Measurements from ENCODE around the gene PPM1J.
"Not testable (repeated sequence)": the region's sequence is repeated elsewhere in the genome, so short reads cannot be mapped to it uniquely, and the experiment has no call there.

Gene PPM1J, protein sequence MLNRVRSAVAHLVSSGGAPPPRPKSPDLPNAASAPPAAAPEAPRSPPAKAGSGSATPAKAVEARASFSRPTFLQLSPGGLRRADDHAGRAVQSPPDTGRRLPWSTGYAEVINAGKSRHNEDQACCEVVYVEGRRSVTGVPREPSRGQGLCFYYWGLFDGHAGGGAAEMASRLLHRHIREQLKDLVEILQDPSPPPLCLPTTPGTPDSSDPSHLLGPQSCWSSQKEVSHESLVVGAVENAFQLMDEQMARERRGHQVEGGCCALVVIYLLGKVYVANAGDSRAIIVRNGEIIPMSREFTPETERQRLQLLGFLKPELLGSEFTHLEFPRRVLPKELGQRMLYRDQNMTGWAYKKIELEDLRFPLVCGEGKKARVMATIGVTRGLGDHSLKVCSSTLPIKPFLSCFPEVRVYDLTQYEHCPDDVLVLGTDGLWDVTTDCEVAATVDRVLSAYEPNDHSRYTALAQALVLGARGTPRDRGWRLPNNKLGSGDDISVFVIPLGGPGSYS

DNA sequence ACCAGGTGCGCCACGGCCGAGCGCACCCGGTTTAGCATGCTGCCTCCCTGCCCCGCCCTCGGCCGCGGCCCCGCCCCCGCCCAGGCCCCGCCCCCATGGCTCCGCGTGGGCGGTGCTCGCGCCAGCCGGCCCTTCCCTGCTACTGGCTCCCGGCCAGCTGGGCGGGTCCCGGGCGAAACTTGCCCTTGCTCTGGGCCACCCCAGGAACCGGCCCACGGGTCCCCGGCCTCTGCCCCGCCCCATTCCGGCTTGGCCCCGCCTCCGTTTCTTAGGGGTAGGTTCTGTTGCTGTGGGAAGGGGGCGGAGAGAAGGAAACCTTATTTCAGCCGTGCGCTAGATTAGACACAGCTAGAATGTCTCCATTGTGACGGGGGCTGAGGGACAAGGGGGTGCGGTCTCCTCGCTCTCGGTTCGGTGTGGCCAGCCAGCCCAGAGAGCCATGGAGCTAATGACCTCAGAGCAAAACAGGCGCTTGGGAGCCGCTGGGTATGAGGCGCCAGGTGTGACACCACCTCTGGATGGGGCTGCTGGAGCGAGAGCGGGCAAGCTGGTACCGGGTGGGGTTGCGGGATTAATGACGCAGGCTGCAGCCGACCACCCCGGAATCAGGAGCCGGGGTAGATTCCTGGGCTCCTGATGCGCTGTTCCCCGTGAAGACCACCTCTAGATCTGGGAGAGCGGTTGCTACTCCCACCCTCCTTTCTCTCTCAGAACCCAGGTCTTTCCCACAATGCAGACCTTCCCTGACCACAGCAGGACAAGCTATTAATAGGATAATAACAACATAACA, at the start of gene PPM1J:
TSS of gene PPM1J (minus strand) at position 69 of the 790 bp plus-strand sequence. CDS start at position 38, 31 bp downstream.
- Mint-ChIP-seq H3K27ac (peak within 1 kb of the TSS; percentile 50 to 68), H3K9me3 (no peaks in the 10 kb centered on the region), H3K4me1 (peaks cover 56% of the 10 kb centered on the region), H3K27me3 (peaks cover 59% of the 10 kb centered on the region), H3K4me3 (peak within 1 kb of the TSS; percentile 89 to 96)
- ATAC-seq (peak; percentile 84), DNase-seq (peak; percentile 98)

DNA sequence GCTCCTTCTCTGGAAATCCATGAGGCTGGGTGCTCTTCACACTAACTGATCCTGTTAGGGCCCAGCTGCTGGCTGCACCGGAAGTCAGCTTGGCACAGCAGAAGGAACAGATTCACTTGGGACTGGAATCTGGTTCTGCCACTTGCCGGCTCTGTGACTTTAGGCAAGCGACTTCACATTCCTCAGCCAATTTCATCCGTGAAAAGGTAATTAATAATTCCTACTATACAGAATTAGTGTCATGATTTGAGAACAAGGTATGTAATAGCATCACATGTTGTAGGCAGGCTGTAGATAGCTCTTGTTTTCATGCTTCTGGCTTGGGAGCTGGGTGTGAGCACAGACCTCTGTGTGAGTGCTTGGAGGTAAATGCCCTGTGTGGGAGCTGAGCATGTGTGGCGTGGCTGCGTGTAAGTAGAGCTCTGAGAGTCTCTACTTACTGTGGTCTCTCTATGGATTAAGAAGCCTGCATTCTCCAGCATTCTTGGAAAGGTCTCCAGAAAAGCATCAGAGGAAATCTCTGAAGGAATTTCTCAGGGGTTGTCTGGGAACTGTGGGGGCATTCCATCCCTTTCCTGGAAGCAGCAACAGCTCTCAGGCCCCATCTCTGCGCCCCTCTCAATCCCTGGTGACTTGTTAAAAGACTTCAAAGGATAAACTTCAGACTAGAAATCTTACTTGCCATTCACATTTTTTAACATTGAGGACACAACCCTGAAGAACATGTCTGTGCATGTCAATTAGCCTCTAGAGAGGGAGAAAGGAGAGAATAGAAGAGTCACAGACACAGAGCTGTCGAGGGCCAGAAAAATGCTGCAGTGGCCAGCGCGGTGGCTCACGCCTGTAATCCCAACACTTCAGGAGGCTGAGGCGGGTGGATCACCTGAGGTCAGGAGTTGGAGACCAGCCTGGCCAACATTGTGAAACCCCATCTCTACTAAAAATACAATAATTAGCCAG, 47.7 kb upstream of the PPM1J start:
- peaks cover 0 to 4% of the 10 kb centered on the region in 2 donors for H3K9me3 Mint-ChIP-seq
- no peak for ATAC-seq
- no peak overlapping the region for H3K4me3 Mint-ChIP-seq
- H3K27me3 Mint-ChIP-seq: peaks cover 14% of the 10 kb centered on the region
- H3K27ac Mint-ChIP-seq: no peak overlapping the region
- no peaks in the 10 kb centered on the region for H3K4me1 Mint-ChIP-seq
- DNase-seq: no peak

DNA sequence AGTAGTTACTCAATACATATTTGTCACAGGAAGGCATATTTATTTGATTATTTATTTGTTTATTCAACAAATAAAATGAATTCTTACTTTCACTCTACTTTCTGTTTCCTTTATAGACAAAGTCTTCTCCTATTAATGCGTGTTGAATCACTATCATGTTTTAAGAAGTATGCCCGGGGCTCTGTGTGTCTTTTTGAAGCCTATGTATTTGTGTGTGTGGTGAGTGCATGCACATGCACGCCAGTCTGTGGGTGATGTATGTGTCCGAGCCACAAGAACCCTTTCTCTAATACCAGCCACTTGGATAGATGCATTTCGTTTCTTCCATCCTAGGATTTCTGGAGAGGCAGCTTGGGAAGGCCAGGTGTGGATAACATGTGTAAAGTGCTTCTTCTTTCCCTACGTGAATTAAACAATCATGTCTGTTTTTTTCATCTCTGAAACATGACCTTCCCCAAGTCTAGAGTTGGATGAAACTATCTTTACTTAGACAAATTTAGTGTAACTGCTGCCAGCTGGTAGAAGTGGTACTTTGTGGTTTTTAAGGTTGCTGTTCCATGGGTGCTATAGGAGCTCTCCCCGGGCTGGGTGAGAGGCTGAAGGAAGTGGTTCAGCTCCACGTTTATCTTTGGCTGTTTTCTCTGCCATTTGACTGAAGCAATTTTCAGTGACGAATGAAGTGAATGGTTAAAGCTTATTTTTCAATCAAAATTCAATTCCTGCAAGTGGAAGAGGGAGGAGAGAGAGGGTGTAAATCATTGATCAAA, 46.8 kb upstream of the PPM1J start:
- Mint-ChIP-seq H3K4me1 (no peaks in the 10 kb centered on the region), H3K27me3 (peaks cover 23% of the 10 kb centered on the region), H3K4me3 (no peak overlapping the region), H3K27ac (peak overlapping the region in 1 of 2 donors; percentile 35), H3K9me3 (peaks cover 0 to 4% of the 10 kb centered on the region in 2 donors)
- ATAC-seq: no peak
- no peak for DNase-seq

DNA sequence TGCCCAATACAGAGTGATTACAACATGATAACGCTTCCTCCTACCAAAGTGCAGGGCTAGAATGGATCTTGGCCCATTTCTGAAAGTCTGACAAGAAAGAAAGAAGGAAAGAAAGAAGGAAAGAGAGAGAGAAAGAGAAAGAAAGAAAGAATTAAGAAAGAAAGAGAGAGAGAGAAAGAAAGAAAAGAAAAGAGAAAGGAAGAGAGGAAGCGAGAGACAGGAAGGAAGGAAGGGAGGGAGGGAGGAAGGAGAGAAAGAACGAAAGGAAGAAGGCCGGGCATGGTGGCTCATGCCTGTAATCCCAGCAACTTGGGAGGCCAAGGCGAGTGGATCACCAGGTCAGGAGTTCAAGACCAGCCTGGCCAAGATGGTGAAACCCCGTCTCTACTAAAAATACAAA, 44.1 kb upstream of the PPM1J start:
- Mint-ChIP-seq H3K9me3 (peaks cover 4 to 10% of the 10 kb centered on the region in 2 donors), H3K27me3 (peaks cover 46% of the 10 kb centered on the region), H3K27ac (peak overlapping the region in 1 of 2 donors; percentile 28), H3K4me3 (no peak overlapping the region), H3K4me1 (no peaks in the 10 kb centered on the region)
- ATAC-seq (no peak), DNase-seq (no peak)

DNA sequence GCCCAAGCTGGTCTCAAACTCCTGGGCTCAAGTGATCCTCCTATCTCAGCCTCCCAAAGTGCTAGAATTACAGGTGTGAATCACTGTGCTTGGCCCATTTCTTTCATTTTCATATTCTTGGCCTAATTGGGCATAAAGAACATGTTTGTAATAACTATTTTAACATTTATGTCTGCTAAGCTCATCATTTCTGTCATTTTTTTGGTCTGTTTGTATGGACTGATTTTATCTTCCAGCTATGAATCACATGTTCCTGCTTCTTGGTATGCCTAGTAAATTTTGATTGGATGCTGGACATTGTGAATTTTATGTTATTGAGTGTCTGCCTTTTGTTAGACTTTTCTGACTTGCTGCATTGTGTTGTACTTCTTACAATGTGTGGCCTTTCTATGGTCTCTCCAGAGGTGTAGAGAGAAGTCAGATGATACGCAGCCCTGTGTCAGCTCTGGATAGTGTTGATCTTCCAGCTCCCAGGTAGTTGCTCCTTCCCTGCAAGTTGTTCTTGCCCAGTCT, 39.0 kb upstream of the PPM1J start:
- Mint-ChIP-seq H3K4me1 (no peaks in the 10 kb centered on the region), H3K27me3 (peaks cover 64% of the 10 kb centered on the region)
- no peak for DNase-seq

DNA sequence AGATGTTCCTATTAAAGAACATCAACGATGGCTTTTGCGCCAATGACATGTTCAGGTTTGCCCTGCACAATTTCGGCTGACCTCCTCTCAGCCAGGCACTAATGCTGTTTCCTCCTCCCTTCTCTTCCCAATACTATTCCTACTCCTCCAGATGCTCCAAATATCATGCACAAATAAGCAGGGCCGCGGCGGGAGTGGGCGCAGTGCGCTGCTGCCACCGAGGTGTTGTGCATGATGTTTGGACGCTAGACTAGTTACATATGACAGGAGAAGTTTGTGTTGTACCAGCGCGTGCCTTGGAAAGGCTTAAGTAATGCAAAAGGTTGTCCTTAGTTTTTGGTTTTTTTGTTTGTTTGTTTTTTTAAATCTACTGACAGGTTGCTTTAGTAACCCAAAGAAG, 33.3 kb upstream of the PPM1J start:
- H3K4me3 Mint-ChIP-seq: no peak overlapping the region
- ATAC-seq (no peak), DNase-seq (no peak)
- peaks cover 13% of the 10 kb centered on the region for H3K4me1 Mint-ChIP-seq
- peaks cover 61% of the 10 kb centered on the region for H3K27me3 Mint-ChIP-seq
- H3K9me3 Mint-ChIP-seq: peaks cover 3 to 4% of the 10 kb centered on the region in 2 donors
- no peak overlapping the region for H3K27ac Mint-ChIP-seq

More for the DNA sequence above, 39.0 kb upstream of the PPM1J start:
- no peak for ATAC-seq
- no peak overlapping the region for H3K4me3 Mint-ChIP-seq
- no peak overlapping the region for H3K27ac Mint-ChIP-seq
- H3K9me3 Mint-ChIP-seq: peaks cover 7 to 22% of the 10 kb centered on the region in 2 donors

DNA sequence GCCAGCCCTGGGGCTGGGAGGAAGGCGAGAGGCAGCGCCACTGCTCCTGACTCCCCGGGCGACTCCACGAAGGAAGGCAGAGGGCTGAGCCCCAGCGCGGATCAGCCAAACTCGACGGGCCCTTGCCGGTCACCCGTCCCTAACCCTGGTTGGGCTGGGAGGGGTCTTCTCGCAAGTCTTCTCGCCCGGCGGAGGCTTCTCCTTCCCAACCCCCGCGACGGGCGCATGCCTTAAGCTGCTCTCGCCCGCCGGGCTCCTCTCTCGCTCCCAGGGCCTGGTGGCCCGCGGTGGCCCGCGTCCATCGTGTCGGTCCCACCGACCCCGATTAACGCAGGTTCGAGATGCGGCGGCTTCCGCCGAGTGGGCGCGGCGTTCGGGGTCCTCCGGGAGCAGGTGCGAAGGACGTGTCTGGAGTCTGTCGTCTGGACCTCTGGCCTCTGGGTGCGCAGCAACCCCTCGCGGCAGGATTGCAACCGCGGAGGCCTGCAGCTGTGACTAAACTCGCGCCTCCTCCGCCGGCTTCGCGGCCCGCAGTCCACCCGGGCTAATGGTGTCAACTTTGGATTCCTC, 29.0 kb upstream of the PPM1J start:
- H3K27ac Mint-ChIP-seq: no peak overlapping the region
- DNase-seq (no peak), ATAC-seq (peak; percentile 23)

DNA sequence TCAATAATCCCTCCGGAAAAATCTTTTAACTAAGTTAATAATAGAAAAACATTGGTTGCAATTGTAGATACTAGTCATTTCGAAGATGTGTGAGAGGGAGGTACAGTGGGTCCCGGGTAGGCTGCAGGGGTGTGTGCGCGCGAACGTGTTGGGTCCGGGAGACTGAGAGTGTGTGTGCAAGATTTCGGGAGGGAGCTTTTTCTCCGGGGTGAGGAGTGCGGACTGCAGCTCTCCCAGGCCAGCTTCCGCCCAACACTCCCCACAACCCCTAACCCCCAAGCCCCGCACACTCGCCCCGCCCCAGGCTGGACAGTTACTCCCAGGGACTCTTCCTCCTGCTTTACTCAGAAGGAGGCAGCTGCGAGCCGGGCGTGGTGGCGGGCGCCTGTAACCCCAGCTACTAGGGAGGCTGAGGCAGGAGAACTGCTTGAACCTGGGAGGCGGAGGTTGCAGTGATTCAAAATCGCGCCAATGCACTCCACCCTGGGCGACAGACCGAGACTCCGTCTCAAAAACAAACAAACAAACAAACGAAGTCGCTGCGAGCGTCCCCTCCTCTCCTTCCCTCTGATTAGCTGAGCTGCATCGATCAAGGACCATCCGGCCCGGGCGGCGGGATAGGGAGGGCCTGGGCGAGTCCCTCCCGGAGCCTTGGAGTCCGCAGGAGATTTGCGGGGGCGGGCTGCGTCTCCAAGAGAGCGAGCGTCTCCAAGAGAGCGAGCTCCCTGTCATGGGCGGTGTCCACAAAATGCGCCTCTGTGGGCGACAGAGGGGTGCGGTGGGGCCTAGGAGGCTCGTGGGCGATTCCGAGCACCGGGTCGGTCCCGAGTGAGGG, 28.3 kb upstream of the PPM1J start:
- H3K27ac Mint-ChIP-seq: no peak overlapping the region
- DNase-seq (no peak), ATAC-seq (peak; percentile 57)
- peaks cover 92% of the 10 kb centered on the region for H3K27me3 Mint-ChIP-seq
- H3K4me1 Mint-ChIP-seq: peaks cover 18% of the 10 kb centered on the region
- H3K4me3 Mint-ChIP-seq: peak overlapping the region; percentile 53 to 65
- no peaks in the 10 kb centered on the region for H3K9me3 Mint-ChIP-seq

More for the DNA sequence above, 29.0 kb upstream of the PPM1J start:
- Mint-ChIP-seq H3K4me3 (peak overlapping the region in 1 of 2 donors; percentile 65), H3K9me3 (no peaks in the 10 kb centered on the region), H3K4me1 (peaks cover 18% of the 10 kb centered on the region), H3K27me3 (peaks cover 91% of the 10 kb centered on the region)

DNA sequence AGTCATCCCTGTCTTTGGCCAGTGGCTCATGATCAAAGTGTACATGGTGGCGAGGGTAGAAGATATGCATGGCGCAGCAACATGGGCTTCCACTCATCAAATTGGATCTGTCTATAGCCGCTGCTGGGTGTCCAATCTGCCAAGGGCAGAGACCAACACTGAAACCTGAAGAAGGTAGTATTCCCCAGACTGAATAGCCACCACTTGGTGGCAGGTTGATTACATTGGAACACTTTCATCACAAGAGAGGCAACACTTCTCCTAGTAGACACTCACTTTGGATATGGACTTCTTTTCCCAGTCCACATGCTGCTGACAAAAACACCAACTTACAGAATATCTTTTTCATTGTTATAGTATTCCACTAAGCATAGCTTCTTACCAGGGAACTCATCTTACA, 22.4 kb upstream of the PPM1J start:
- peaks cover 46% of the 10 kb centered on the region for H3K27me3 Mint-ChIP-seq
- H3K9me3 Mint-ChIP-seq: no peaks in the 10 kb centered on the region
- no peak overlapping the region for H3K27ac Mint-ChIP-seq
- ATAC-seq: no peak
- H3K4me1 Mint-ChIP-seq: peaks cover 8% of the 10 kb centered on the region
- no peak overlapping the region for H3K4me3 Mint-ChIP-seq
- DNase-seq: no peak

DNA sequence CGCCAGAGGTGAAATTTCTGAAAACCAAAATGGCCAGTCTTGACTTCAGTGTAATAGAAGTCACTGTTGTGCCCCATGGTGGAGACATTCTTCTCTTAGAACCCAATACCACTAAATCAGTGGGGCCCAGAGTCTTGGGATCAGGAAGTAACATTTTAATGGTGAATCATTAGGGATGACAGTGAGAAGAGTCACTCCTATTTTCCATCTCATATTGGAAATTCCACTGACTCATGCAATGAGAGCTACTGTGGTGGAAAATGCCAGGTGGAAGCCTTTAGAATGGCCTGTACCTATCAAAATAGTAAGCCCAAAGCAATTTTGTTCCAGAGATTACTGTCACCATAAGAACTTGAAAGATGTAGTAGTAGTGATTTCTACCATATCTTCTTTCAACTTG, 20.6 kb upstream of the PPM1J start:
- peak; percentile 49 for ATAC-seq

DNA sequence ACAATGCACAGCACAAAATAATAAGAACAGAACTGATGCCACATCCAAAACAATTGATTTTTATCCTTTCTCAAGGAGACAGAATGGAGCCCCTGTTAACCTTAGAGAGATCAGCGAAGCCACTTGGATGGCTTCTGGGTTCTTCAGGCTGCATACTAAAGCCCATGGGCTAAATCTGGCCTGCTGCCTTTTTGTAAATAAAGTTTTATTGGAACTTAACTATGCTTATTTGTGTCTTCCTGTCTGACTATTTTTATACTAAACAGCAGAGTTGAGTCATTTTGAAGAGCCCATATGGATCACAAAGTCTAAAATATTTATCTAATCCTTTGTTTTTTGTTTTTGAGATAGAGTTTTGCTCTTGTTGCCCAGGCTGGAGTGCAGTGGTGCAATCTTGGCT, 16.3 kb upstream of the PPM1J start:
- H3K4me3 Mint-ChIP-seq: no peak overlapping the region
- ATAC-seq (no peak), DNase-seq (no peak)
- H3K27me3 Mint-ChIP-seq: peaks cover 7% of the 10 kb centered on the region
- no peaks in the 10 kb centered on the region for H3K9me3 Mint-ChIP-seq
- H3K4me1 Mint-ChIP-seq: peaks cover 8% of the 10 kb centered on the region
- H3K27ac Mint-ChIP-seq: peak overlapping the region in 1 of 2 donors; percentile 82

More for the DNA sequence above, 20.6 kb upstream of the PPM1J start:
- Mint-ChIP-seq H3K27me3 (peaks cover 28% of the 10 kb centered on the region), H3K27ac (no peak overlapping the region), H3K4me1 (peaks cover 8% of the 10 kb centered on the region), H3K4me3 (no peak overlapping the region), H3K9me3 (no peaks in the 10 kb centered on the region)
- no peak for DNase-seq

DNA sequence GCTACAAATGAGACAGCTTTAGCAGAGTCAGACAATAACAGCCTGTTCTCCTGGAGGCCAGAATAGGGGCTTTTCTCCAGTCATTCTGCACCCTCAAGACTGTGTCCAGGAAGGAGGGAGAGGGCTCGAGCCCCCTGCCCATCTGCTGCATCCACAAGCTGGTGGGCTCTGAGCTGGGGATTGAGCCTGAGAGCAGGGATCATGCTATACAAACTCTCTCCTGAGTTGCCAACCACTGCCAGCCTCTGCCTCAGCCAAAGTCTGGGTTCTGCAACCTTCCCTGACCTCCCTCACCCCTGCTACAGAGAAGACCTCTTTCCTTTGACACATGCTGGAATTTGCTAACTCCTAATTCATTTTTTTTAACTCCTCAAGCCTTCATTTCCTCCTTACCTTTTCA, 14.8 kb upstream of the PPM1J start:
- peaks cover 7% of the 10 kb centered on the region for H3K27me3 Mint-ChIP-seq
- H3K9me3 Mint-ChIP-seq: no peaks in the 10 kb centered on the region
- peak overlapping the region in 1 of 2 donors; percentile 59 for H3K27ac Mint-ChIP-seq
- H3K4me3 Mint-ChIP-seq: no peak overlapping the region
- DNase-seq: no peak
- peaks cover 6% of the 10 kb centered on the region for H3K4me1 Mint-ChIP-seq
- no peak for ATAC-seq

DNA sequence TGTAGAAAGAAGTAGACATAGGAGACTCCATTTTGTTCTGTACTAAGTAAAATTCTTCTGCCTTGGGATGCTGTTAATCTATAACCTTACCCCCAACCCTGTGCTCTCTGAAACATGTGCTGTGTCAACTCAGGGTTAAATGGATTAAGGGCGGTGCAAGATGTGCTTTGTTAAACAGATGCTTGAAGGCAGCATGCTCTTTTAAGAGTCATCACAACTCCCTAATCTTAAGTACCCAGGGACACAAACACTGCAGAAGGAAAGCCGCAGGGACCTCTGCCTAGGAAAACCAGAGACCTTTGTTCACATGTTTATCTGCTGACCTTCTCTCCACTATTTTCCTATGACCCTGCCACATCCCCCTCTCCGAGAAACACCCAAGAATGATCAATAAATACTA, 13.9 kb upstream of the PPM1J start:
- not testable (repeated sequence) for DNase-seq, H3K4me3 Mint-ChIP-seq, H3K27ac Mint-ChIP-seq, H3K4me1 Mint-ChIP-seq, H3K9me3 Mint-ChIP-seq, H3K27me3 Mint-ChIP-seq, ATAC-seq

Measured in stimulated activated naive CD8-positive, alpha-beta T cell treated with anti-CD3 and anti-CD28 coated beads, Interleukin-15, amount 100 ng/mL, for 72 hours (primary cell).